Hematopoietic multipotent progenitor cell treated with erythropoietin and hydrocortisone succinate and interleukin-3 and kit ligand, for 17 days (in vitro differentiated cells): ENCODE measurements around the gene SRP68.

Experiments
- DNase-seq: peaks from one replicate; pipeline ENCODE4 v3.0.0-alpha.2; 2015; ENCODE audit warnings: low spot score

Gene SRP68

GRCh38 chr17:76017481-76018339 lies 54.6 kb downstream of the SRP68 start:
- no peak for DNase-seq

- DNase-seq: no peak
Observed at GRCh38 chr17:76014925-76015261, 57.4 kb downstream of the SRP68 start.

- DNase-seq: peak; percentile 84
Observed at GRCh38 chr17:76014100-76014924, 58.0 kb downstream of the SRP68 start.

- no peak for DNase-seq
Observed at GRCh38 chr17:76013377-76013932, 58.9 kb downstream of the SRP68 start.

DNA sequence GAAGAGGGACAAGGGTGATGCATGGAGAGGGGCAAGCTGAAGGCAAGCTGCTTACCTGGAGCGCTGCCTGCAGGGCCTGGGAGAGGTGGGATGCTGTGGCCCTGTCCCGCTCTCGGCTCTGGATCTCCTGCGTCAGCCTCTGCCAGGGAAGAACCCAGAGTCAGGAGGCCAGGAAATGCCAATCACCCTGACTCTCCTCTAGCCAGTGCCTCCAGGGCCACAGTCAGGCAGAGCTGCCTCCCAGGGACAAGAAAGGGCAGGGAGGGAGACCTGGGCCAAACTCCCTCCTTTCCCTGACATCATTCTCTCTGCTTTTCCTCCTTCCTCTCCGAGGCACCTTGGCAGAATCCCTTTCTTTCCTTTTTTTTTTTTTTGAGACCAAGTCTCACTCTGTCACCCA lies 60.4 kb downstream of the SRP68 start:
- no peak for DNase-seq

DNA sequence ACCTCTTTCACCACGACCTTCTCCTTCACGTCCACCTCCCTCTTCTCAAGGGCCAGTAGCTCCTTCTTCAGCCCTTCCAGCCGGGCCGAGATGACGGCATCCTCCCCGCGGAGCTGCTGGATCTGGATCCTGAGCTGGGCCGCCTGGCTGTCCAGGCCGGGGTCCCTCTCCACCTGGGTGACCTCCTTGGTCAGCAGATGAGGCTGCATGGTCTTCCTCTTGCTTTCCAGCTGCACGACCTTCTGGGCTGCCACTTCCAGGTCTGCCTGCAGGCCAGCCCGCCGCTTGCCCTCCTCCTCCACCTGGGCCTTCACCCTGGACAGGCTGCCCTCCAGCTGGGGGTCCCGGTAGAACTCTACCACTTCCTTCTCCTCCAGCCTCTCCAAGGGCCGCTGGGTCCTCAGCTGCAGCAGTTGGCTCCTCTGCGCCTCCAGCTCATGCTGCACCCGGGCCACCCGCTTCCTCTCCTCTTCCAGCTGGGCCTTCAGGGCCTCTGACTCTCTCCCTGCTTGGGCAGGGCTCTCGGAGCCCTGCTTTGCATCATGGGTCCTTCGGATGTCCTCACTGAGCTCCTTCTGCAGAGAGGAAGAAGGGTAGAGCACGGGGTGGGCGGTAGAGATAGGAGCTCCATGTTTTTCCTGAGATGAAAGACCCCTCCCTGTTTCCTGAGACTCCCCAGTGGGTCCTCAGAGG lies 62.2 kb downstream of the SRP68 start:
- no peak for DNase-seq

DNA sequence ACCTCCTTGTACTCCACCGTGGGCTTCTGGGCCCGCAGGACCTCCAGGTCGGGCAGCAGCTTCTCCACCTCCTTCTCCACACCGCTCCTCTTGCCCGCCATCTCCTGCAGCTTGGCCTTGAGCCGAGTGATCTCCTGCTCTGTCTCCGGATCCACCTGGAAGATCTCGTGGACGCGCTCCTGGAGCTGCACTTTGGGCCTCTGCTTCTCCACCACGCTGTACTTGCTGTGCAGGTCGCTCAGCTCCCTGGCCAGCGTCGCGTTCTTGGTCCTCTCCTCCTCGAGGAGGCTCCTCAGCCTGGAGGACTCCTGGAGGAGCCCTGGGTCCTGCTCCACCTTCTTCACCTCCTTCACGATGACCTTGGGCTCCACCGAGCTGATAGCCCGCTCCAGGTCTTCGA lies 62.9 kb downstream of the SRP68 start:
- no peak for DNase-seq

GRCh38 chr17:76008630-76009425 lies 63.5 kb downstream of the SRP68 start:
- no peak for DNase-seq

GRCh38 chr17:76008208-76008607 lies 64.1 kb downstream of the SRP68 start:
- DNase-seq: no peak

DNA sequence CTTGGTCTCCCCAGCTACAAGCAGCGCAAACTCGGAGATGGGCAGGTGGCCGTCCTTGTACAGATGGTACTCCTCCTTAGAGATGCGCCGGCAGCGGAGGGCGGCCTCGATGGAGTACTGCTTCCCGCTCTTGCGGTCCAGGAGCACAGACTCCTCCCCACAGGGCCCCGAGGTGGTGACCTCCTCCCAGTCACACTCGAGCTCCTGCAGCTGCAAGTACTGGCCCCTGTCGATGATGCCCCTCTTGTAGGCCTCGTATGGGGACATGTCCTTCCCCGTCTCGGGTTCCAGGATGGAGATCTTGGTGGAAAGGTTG lies 64.5 kb downstream of the SRP68 start:
- no peak for DNase-seq

DNA sequence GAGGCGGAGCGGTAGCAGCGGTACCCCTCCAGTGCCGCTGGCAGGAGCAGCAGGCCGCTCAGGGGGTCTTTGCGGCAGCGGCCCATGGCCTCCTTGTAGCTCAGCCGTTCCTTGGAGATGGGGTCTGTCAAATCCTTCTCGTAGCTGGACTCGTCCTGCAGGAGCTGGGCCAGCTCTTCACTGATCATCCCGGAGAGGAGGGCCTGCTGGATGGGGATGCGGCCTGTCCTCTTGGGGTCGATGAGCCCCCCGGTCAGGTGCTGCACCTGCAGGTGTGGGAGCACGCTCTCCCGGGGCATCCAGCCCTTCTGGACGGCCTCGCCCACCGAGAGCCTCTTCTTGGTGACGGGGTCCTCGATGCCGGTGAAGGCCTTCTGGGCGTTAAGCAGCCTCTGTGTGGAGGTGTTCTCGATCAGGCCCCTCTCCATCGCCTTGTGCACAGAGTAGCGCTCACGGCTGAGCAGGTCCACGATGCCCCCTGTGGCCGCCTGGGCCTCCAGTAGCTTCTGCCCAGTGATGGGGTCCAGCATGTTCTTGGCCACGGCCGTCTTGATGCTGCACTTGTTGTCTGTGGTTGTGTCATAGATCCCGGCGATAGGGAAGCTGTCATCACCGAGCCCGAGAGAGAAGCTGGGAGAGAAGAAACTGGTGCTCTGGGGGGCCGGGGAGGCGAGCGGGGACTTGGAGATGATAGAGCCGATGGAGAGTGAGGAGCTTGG lies 65.0 kb downstream of the SRP68 start:
- no peak for DNase-seq

GRCh38 chr17:76005263-76006149 lies 66.8 kb downstream of the SRP68 start:
- peak; percentile 87 for DNase-seq

GRCh38 chr17:76004750-76005262 lies 67.5 kb downstream of the SRP68 start:
- DNase-seq: no peak

DNA sequence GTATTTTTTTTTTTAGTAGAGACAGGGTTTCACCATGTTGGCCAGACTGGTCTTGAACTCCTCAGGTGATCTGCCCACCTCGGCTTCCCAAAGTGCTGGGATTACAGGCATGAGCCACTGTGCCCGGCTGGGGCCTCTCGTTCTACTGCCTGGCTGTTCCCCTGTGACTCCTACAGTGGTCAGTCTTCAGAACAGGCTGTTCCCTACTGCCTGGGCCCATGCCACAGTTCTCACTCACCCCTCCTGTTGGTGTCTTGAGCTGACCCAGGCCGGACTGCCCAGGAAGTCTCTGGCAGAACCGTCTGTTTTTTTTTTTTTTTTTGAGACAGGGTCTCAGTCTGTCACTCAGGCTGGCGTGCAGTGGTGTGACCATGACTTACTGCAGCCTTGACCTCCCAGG lies 68.4 kb downstream of the SRP68 start:
- DNase-seq: no peak

GRCh38 chr17:76002100-76002499 lies 70.2 kb downstream of the SRP68 start:
- no peak for DNase-seq

GRCh38 chr17:76000755-76001521 lies 71.4 kb downstream of the SRP68 start, which contains the start of gene CDK3:
Gene CDK3, plus strand, starts transcription at chr17:76000855. Its CDS starts 571 bp downstream, at chr17:76001426.
- no peak for DNase-seq

- DNase-seq: peak; percentile 62
Observed at GRCh38 chr17:76000016-76000754, 72.1 kb downstream of the SRP68 start.

GRCh38 chr17:75998327-75998795 lies 74.0 kb downstream of the SRP68 start:
- DNase-seq: no peak
